ENCODE measurements around the gene PGAM2. TPM values are rescaled to one million over a fixed set of nuclear protein-coding genes. Genes with fewer than 3 reads are reported as not detected.

Gene PGAM2
- total RNA-seq, 2 donors from 2014 or later: 1.2 to 1.3 TPM

GRCh38 chr7:44110719-44111635 is 45.6 kb upstream of the PGAM2 start:
- Mint-ChIP-seq H3K9me3 (no peaks in the 10 kb centered on the region), H3K4me3 (no peak overlapping the region), H3K4me1 (no peaks in the 10 kb centered on the region), H3K27ac (no peak overlapping the region), H3K27me3 (ENCODE audit: insufficient read depth) (no peaks in the 10 kb centered on the region), H3K36me3 (ENCODE audit: low read depth) (peaks cover 40% of the 10 kb centered on the region)
- no peak overlapping the region for H3K9ac ChIP-seq (ENCODE audit: extremely low read depth, low read length, poor library complexity, severe bottlenecking)
- no peaks in the 10 kb centered on the region for H3K27me3 ChIP-seq (ENCODE audit: control insufficient read depth, insufficient read depth, low read length, poor library complexity, severe bottlenecking)
- no peak for DNase-seq
- H3K4me1 ChIP-seq (ENCODE audit: control insufficient read depth, insufficient read depth, low read length): no peaks in the 10 kb centered on the region
- H3K36me3 ChIP-seq (ENCODE audit: control insufficient read depth, insufficient read depth, low read length): no peaks in the 10 kb centered on the region
- no peak overlapping the region for H3K27ac ChIP-seq (ENCODE audit: low read depth, low read length)
- 89 to 90% methylated on average over 16 to 27 of the region's 27 CpGs for WGBS, 2 experiments (ENCODE audit: insufficient coverage in 1 of 2, insufficient read length in 1 of 2)
- H3K9me3 ChIP-seq (ENCODE audit: control insufficient read depth, low read length): no peaks in the 10 kb centered on the region
- TF ChIP-seq CTCF (conservative IDR thresholded peaks at IDR 0.05): no peak
- no peak overlapping the region for H3K4me3 ChIP-seq (ENCODE audit: low read length)

- H3K36me3 Mint-ChIP-seq (ENCODE audit: low read depth): peaks cover 33% of the 10 kb centered on the region
- H3K4me3 ChIP-seq (ENCODE audit: low read length): no peak overlapping the region
- H3K9me3 Mint-ChIP-seq: no peaks in the 10 kb centered on the region
- H3K36me3 ChIP-seq (ENCODE audit: control insufficient read depth, insufficient read depth, low read length): no peaks in the 10 kb centered on the region
- no peak for DNase-seq
- peaks cover 8% of the 10 kb centered on the region for H3K27me3 Mint-ChIP-seq (ENCODE audit: insufficient read depth)
- WGBS, 2 experiments (ENCODE audit: insufficient coverage in 1 of 2, insufficient read length in 1 of 2): 93 to 96% methylated on average over 15 to 18 of the region's 18 CpGs
- H3K9ac ChIP-seq (ENCODE audit: extremely low read depth, low read length, poor library complexity, severe bottlenecking): no peak overlapping the region
- no peak overlapping the region for H3K27ac ChIP-seq (ENCODE audit: low read depth, low read length)
- H3K4me1 ChIP-seq (ENCODE audit: control insufficient read depth, insufficient read depth, low read length): no peaks in the 10 kb centered on the region
- TF ChIP-seq CTCF (conservative IDR thresholded peaks at IDR 0.05): no peak
- H3K27ac Mint-ChIP-seq: no peak overlapping the region
- H3K4me3 Mint-ChIP-seq: no peak overlapping the region
- H3K27me3 ChIP-seq (ENCODE audit: control insufficient read depth, insufficient read depth, low read length, poor library complexity, severe bottlenecking): no peaks in the 10 kb centered on the region
- peaks cover 8% of the 10 kb centered on the region for H3K4me1 Mint-ChIP-seq
- H3K9me3 ChIP-seq (ENCODE audit: control insufficient read depth, low read length): no peaks in the 10 kb centered on the region
Observed at GRCh38 chr7:44109991-44110390, 44.6 kb upstream of the PGAM2 start.

- DNase-seq: no peak
- H3K9me3 Mint-ChIP-seq: no peaks in the 10 kb centered on the region
- peaks cover 8% of the 10 kb centered on the region for H3K27me3 Mint-ChIP-seq (ENCODE audit: insufficient read depth)
- no peak overlapping the region for H3K27ac Mint-ChIP-seq
- H3K4me1 Mint-ChIP-seq: peaks cover 8% of the 10 kb centered on the region
- WGBS, 2 experiments (ENCODE audit: insufficient coverage in 1 of 2, insufficient read length in 1 of 2): 88 to 89% methylated on average over 5 to 21 of the region's 21 CpGs
- peaks cover 25% of the 10 kb centered on the region for H3K36me3 Mint-ChIP-seq (ENCODE audit: low read depth)
- peak; percentile 53 for TF ChIP-seq CTCF (conservative IDR thresholded peaks at IDR 0.05)
- Histone ChIP-seq H3K9me3 (ENCODE audit: control insufficient read depth, low read length) (no peaks in the 10 kb centered on the region), H3K4me1 (ENCODE audit: control insufficient read depth, insufficient read depth, low read length) (no peaks in the 10 kb centered on the region), H3K4me3 (ENCODE audit: low read length) (no peak overlapping the region), H3K9ac (ENCODE audit: extremely low read depth, low read length, poor library complexity, severe bottlenecking) (no peak overlapping the region), H3K36me3 (ENCODE audit: control insufficient read depth, insufficient read depth, low read length) (no peaks in the 10 kb centered on the region), H3K27me3 (ENCODE audit: control insufficient read depth, insufficient read depth, low read length, poor library complexity, severe bottlenecking) (no peaks in the 10 kb centered on the region), H3K27ac (ENCODE audit: low read depth, low read length) (no peak overlapping the region)
- no peak overlapping the region for H3K4me3 Mint-ChIP-seq
Observed at GRCh38 chr7:44108768-44109750, 43.7 kb upstream of the PGAM2 start.

Data from endodermal cell (in vitro differentiated cells).